ENCODE measurements around the gene PPAT. TPM values are rescaled to one million over a fixed set of nuclear protein-coding genes. Genes with fewer than 3 reads are reported as not detected.
A peak's percentile ranks its signal among the peaks of the same experiment; 100 is the strongest.

Gene PPAT
- total RNA-seq, 1 donor from 2014 or later = 19.4 TPM

DNA sequence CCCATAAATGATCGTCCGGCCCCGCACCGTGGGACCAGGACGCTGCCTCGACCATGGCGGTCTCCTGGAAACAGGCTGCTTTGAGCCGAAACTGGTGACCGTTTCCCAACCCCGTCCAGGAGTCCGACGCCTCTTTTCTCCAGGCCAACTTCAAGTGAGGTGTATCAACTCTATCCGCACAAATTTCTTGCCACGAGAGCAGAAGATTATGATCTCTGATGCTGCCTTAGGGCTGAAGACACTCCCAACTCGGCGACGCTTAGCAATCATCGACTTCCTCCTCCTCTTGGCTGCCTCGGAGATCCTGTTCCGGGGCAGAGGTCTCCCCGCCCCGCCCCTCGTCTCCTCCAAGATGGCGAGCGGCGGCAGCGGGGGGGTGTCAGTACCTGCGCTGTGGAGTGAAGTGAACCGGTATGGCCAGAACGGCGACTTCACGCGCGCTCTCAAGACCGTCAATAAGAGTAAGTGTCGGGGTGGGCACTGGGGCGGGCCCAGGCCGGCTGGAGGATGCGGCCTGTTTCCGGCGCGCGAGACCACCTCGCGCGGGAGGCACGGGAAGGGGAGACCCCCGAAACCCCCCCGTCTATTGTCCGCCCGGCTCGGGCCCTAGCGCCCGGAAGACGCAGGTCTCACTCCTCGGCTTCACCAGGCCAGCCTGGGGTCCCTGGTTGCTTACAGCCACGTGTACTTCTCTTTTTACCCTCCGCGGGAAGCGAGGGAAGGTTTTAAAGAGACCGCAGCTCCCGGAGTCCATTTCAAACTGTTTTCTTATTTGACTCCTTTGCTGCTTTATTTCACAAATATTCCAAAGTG lies 32.1 kb upstream of the PPAT start, which contains the start of gene SRP72:
Gene SRP72, plus strand, starts transcription at position 334 of the 813 bp plus-strand sequence. Its CDS starts 19 bp downstream, at position 353.
- peak within 1 kb of the TSS; percentile 97 for H3K4me3 ChIP-seq (ENCODE audit: low read depth, low read length)
- no peak for DNase-seq (ENCODE audit: low read depth)
- TF ChIP-seq, protein P1, sequence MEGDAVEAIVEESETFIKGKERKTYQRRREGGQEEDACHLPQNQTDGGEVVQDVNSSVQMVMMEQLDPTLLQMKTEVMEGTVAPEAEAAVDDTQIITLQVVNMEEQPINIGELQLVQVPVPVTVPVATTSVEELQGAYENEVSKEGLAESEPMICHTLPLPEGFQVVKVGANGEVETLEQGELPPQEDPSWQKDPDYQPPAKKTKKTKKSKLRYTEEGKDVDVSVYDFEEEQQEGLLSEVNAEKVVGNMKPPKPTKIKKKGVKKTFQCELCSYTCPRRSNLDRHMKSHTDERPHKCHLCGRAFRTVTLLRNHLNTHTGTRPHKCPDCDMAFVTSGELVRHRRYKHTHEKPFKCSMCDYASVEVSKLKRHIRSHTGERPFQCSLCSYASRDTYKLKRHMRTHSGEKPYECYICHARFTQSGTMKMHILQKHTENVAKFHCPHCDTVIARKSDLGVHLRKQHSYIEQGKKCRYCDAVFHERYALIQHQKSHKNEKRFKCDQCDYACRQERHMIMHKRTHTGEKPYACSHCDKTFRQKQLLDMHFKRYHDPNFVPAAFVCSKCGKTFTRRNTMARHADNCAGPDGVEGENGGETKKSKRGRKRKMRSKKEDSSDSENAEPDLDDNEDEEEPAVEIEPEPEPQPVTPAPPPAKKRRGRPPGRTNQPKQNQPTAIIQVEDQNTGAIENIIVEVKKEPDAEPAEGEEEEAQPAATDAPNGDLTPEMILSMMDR (conservative IDR thresholded peaks at IDR 0.05; ENCODE audit: low read depth, low read length) = no peak

DNA sequence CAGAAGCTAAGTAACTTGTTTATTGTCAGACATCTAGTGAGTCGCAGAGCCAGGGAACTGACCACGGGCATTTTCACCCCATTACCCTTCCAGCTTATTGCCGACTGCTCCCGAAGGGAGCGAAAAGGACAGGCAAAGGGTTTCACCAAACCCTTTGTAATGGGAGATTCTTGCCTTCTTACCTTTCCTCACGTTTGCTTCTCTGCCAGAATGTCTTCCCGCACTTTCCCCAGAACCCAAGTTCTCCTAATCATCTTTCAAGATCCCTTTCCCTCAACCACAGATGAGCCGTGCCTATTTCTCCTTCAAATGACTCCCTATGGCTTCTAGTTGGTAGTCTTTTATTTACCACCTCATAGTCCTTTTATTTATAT lies 31.5 kb upstream of the PPAT start:
- no peak for DNase-seq (ENCODE audit: low read depth)
- TF ChIP-seq, protein P1 (conservative IDR thresholded peaks at IDR 0.05; ENCODE audit: low read depth, low read length) = no peak
- H3K4me3 ChIP-seq (ENCODE audit: low read depth, low read length) = peak overlapping the region; percentile 97

DNA sequence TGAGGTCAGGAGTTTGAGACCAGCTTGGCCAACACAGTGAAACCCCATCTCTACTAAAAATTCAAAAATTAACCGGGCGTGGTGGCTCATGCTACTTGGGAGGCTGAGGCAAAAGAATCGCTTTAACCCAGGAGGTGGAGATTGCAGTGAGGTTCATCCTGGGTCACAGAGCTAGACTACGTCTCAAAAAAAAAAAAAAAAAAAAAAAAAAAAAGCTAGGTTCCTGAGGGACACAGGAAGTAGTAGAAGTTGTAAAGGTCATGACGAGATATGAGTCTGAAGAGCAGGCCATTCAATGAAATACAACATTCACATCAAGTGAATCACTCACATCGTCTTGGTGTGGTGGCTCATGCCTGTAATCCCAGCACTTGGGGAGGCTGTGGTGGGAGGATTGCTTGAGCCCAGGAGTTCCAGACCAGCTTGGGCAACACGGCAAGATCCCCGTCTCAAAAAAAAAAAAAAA lies 30.9 kb upstream of the PPAT start:
- DNase-seq (ENCODE audit: low read depth) = peak; percentile 64
- H3K4me3 ChIP-seq (ENCODE audit: low read depth, low read length) = peak overlapping the region; percentile 97

DNA sequence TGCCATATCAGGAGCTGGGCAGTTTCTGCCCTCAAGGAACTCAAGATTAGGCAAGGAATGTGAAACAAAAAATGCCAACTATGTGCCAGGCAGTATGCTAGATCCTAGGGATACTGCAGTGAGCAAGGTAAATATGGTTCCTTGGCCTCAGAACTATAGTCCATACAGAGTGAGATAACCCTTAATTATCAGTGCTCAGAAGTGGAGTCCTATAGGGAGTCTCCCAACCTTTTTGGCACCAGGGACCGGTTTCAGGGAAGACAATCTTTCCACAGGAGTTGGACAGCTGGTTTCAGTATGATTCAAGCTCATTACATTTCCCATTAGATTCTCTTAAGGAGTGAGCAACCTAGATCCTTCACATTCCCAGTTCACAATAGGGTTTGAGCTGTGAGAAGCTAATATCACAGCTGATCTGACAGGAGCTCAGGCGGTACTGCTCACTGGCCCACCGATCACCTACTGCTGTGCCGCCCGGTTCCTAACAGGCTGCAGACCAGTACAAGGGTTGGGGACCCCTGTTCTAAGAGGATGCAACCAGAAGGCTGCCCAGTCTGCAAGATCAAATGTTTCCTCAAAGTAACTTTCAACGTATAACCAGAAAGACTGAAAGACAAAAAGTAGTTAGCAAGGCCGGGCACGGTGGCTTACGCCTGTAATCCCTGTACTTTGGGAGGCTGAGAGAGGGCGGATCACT lies 30.3 kb upstream of the PPAT start:
- no peak for DNase-seq (ENCODE audit: low read depth)

DNA sequence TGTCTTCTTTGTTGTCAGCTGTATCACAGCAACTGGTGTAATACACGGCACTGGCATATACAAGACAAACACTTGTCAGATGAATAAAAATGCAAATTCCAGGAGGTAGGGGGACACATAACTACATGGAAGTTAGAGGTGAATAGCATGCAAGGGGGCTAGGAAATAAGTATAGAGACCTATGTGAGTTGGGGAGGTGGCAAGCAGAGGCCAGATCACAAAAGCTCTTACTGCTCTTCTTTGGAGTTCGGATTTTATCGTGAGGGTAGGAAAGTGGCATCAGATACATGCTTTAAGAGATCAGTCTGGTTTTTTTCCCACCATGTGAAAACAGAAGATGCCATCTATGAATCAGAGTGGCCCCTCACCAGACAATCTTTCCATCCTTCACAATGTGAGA lies 29.2 kb upstream of the PPAT start:
- TF ChIP-seq, protein P1 (conservative IDR thresholded peaks at IDR 0.05; ENCODE audit: low read depth, low read length) = no peak
- DNase-seq (ENCODE audit: low read depth) = no peak
- H3K4me3 ChIP-seq (ENCODE audit: low read depth, low read length) = no peak overlapping the region

More for the DNA sequence above, 30.3 kb upstream of the PPAT start:
- TF ChIP-seq, protein P1 (conservative IDR thresholded peaks at IDR 0.05; ENCODE audit: low read depth, low read length) = no peak
- peak overlapping the region; percentile 97 for H3K4me3 ChIP-seq (ENCODE audit: low read depth, low read length)

DNA sequence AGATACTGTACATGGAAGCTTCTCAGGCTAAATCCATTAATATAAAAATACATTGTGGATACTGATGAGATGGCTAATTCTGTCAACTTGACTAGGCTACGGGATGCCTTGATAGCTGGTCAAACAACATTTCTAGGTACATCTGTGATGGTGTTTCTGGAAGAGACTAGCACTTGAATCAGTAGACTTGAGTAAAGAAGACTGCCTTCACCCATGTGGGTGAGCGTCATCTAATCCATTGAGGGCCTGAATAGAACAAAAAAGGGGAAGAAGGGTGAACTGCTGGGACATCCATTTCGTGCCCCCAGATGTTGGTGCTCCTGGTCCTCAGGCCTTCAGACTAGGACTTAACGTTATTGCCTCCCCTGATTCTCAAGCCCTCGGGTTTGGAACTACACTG lies 28.3 kb upstream of the PPAT start:
- TF ChIP-seq, protein P1 (conservative IDR thresholded peaks at IDR 0.05; ENCODE audit: low read depth, low read length) = no peak
- no peak for DNase-seq (ENCODE audit: low read depth)
- H3K4me3 ChIP-seq (ENCODE audit: low read depth, low read length) = no peak overlapping the region

DNA sequence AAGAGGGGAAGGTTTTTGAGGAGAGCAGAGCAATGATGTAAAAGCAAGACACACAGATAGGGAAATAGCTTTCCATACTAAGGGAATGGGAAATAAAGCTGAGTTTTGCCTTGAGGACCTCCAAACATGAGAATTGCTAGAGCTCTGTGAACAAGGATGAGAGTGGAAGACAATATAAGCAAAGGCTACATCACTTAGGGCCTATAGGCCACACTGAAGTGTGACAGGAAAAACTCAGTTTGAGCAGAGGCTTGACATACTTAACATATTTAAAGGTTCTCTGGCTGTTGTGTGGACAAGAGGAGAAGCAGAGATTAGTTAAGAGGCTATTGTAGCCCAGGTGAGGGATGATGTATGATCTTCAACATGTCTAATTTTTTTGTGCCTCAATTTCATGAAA lies 26.7 kb upstream of the PPAT start:
- H3K4me3 ChIP-seq (ENCODE audit: low read depth, low read length) = no peak overlapping the region
- DNase-seq (ENCODE audit: low read depth) = no peak
- TF ChIP-seq, protein P1 (conservative IDR thresholded peaks at IDR 0.05; ENCODE audit: low read depth, low read length) = no peak
